Measurements from ENCODE around the gene KCNG2.

- no peak for TF ChIP-seq CTCF (IDR thresholded peaks at IDR 0.05; ENCODE audit: insufficient read depth, low read length, poor library complexity, severe bottlenecking)
- TF ChIP-seq EZH2phosphoT487 (conservative IDR thresholded peaks at IDR 0.05; ENCODE audit: low read length), result no peak
These were observed 49.3 kb downstream of the KCNG2 start for GRCh38 chr18:79846936-79847557.

All from SU-DHL-6 (cell line).